NCI-H774 (cell line): Measurements from ENCODE around the gene LRRC18.

Experiments used
- DNase-seq: peaks from one replicate; lab custom pipeline; 2025; lab: John Stamatoyannopoulos, UW

LRRC18 gene

DNA sequence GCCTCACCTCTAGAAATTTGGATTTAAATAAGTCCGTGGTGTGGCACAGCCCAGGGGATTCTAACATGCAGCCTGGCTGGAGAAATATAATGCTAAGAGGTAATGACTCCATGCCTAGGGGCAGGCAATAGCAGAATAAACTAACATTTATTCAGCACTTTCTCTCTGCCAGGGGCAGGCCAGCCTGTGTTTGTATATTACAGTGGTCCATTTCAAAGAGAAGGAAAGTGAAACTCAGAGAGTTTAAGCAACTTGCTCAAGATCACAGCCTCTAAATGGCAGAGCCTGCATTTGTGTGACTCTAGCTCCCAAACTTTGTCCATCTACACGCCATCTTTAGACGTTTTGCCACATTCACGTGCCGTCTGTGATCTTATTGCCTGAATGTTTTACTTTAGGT lies 6.7 kb upstream of the LRRC18 start:
- no peak for DNase-seq

DNA sequence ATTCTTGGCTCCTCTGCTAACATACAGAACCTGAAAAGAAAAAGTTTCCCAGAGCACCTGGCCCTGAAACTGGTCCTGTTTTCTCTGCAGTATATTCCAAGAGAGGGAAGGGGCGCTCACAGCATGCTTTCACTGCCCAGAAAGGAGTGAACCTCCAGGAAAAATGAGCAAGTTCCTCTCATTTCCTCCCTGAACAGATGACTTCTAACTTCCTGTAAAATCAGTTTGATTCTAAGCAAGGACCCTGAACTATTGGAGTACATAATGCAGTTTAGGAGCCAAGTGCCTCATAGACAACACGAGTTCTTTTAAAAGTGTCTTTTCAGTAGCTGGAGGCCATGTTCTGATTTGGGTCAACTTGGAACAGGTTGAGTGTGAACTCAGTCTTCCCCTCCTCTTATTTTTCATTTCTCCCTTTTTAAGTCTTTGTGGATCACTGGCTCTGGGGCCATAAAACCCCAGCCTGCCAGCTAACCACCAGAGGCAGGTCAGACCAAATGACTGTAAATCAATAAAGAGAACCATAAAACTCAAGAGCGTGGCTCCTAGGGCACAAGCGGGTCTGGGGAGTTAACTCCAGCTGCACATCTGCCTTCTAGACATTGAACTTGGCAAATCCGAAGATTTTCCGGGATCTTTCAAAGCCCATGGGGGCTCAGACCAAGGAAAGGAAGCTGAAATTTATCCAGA lies 5.9 kb upstream of the LRRC18 start:
- DNase-seq, result no peak

DNA sequence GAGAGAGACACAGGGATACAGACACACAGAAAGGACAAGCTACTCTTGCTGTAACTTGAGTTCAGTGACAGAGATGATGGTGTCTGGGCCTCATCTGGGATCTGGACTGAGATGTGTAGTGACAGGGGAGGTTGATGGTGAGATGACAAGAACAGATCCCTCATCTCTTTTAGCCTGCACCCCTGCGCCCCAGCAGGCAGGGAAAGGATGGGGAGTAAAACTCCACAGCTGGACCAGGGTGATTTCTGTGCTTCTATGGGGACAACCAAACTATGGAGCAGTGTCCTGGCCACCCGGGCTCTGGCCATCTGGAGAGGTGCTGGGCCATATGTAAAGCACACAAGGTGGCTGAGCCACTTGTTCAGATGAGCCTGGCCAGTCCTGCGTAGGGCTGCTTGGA lies 4.5 kb upstream of the LRRC18 start:
- no peak for DNase-seq

DNA sequence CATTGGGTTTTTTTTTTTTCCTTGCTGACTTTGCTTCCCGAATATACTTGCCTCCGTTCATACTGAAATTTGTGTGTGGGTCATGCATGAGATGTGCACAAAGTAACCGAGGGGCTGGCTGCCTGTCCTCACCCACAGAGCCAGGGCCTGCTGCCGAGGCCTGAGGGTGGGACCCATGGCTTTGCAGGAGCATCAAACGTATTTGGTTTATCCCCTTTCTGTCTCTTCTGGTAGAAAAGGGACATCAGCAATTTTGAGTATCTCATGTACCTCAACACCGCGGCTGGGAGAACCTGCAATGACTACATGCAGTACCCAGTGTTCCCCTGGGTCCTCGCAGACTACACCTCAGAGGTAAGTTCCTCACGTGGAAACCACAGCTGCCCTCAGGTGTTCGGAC lies 3.5 kb upstream of the LRRC18 start:
- no peak for DNase-seq

DNA sequence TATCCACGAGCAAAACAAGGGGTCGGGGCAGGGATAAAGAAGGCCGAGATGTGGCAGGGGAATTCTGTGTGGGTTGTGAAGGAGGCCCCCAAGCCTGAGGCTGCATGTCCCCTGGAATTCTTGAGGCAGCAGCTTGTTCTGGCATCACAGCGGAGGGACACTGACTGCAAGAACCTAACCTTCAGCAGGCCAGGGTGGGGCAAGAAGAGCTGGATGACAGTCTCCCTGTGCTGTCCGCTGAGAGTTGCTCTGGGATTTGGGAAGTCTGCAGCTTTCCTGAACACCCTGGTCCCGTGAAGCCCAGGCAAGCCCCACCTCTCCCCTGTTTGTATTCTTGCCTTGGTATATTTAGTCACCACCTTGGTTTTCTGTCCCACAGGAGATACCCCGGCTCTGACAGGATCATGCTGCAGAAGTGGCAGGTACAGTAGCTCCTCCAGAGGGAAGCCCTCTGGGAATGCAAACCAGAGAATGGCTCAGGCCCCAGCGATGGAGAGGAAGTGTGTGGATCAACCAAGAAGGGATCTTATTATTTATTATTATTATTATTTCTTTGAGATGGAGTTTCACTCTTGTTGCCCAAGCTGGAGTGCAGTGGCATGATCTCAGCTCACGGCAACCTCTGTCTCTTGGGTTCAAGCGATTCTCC lies 1.9 kb upstream of the LRRC18 start:
- DNase-seq, result no peak

DNA sequence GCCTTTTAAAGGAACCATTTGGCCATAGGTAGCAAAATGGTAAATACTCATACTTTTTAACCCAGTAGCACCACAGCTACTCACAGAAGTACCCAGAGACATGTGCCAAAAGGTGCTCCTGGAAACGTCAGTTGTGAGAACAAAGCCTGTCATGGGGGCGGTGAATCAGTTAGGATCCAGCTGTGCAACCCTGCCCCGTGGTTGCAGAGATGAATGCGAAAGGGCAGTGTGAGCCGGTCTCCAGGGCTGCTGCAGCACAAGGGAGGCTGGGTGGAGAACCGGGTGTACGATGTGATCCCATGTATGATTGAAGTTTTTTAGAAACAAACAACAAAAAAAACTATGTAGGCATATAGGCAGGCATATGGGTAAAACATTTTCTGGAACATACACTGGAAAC lies 1.3 kb upstream of the LRRC18 start:
- no peak for DNase-seq

DNA sequence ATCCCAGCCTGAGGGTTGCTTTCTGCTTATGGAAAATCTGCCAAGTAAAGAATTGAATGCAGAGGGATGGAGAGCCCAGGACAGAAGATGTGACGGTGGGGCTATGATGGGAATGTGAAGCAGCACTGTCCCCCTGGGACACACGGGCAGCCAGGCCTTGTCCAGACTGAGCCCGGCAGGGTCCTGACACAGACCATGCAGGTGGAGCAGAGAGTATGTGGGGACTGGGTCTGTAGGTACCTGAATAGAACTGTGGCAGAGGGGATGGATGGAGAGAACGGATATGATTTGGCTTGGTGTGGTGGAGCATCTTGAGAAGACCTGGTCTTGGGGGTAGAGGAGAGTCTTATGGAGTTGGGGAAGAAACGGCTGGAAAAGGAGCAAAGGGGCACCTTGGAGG lies 732 bp upstream of the LRRC18 start:
- no peak for DNase-seq

DNA sequence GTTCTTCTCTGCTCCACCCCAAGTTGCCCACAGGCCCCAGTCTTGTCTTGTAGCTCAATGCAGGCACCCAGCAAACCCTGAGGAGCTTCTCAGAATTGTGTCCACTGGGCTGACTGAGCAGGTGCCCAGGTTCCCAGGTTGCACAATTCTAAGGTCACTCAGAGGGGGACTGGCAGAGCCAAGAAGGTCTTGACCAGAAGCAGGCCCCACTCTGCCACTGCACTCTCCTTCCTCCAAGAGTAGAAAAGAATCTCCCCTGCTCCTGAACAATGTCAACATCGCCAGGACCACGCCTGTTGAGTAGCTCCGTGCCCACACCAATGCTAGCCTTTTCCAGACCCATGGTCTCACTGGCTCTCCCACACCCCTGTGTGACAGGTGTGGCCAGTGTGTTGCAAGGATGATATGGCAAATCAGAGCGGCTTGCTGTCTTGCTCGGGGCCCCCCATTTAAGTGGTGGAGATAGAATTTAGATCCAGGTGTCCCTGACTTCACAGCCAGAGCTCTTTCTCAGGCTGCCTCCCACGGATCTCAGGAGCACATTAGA lies 577 bp downstream of the LRRC18 start:
- DNase-seq, result no peak

DNA sequence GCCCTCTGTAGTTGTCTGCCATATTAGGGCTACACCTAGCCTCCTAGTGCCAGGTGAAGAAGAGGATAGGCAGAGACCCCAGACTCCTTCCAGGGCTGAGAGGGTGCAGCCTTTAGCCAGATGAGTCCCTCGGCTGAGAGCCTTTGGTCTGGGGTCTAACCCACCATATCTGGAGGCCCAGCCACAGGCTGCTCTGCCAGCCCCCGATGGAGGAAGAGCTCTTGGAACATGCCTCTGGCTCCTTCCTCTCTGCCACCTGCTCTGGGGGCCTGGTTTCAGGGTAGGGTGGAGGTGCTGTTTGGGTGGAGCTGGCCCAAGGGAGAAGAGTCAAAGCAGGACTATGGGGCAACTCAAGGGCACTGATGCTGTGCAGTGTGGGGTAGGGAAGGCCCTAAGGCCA lies 1.4 kb downstream of the LRRC18 start:
- DNase-seq, result no peak

DNA sequence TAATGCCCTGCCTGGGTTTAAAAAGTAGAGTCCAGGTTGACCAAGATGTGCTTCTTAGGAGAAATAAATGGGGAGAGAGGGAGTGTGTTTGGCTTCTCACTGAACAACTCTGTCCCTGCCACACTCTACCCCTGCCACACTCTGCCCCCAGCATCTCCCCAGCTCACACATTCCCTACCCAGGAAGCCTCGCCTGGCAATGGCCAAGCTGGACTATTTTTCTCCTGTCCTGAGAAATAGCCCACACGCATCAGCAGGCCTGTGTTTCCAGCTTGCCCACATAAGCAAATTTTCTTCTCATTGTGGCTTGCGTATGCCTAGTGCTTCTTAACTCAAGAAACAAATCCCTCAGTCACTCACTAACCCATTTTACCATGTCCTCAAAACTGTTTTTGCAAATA lies 1.8 kb downstream of the LRRC18 start:
- DNase-seq, result no peak

DNA sequence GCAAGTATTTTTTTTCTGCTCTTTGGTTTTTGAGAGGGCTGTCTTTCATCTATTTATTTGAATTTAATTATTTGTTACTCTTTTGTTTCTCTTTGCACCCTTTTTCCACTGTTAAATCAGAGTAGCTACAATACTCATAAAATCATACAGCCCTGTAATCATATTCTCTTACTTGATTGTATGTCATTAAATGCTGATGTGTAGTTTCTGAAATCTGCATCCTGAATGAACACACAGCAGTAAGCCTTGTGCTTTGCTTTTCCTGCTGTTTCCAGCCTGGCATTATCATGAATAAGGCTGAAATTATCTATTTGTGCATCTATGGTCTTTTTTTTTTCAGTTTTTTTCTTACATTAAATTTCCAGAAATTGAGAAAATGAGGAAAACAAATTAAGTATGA lies 4.1 kb downstream of the LRRC18 start:
- no peak for DNase-seq

DNA sequence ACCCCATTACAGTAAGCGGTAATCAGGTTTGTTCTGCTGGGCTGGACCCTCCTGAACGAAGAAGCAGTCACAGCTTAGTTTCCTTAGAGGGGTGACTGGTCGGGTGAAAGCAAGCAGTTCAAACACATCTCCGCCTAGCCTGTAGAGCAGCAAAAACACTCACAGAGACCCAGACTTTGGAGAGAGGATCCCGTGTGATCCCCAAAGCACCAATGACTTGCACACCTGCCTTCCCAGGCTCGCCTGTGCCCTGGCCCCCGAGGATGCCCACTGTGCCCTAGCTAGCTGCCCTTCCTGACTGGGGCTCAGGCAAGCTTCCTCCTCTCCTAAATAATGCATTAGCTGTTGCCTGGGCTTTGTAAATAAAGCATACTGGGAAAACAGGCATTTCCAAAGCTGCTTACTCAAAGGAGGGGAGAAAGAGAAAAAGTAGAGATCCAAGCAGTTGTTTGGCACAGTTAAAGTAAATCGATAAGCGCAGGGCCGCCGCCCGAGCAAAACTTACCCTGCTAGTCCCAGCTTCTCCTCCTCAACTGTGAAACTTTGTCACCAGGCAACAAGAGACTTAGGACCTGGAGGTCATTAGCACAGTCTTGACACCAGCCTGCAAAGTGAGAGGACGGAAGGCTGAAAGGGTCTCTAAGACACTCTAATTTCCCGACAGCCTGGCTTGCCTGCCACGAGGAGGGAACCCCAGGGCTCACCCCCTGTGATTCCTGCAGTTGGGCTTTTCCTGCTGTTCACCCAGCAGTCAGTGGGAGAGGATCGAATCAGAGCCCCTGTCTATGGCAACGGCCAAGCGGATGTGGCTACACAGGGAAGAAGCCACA lies 4.8 kb downstream of the LRRC18 start:
- DNase-seq, result no peak

DNA sequence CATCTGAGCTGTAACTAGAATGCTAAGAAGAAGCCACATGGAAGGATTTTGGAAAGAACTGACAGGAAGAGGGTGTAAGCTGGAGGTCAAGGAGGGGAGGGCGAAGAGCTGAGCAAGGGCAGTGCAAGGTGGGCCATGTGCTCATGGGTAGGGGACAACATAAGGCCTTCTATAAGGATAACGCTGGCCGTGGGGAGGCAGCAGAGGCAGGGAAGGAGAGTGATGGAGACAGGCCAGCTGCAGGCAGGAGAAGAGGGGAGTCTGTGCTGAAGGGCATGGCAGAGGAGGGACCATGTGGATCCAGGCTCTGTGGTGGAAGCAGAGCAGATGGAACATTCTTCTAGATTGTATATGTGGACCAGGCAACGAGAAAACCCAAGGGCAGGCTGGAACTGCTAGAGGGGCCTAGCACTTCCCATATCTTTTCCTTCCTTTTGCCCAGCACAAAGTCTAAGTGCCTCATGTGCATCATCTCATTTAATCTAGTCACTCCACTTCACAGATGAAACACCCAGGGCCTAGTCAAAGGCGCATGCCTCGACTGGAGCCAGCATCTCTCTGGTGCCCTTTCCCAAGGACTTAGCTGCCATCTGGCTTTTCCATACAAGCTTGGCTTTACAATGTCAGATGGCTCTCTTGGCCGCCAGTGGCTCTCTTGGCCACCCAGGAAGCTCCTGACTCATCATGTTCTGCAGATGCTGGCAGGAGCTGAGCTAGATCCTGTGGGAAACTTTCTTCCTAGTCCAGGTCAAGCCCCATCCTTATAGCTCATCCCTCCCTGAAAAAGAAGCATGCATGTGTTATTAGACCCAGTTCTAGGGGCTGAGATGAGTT lies 6.6 kb downstream of the LRRC18 start:
- no peak for DNase-seq

DNA sequence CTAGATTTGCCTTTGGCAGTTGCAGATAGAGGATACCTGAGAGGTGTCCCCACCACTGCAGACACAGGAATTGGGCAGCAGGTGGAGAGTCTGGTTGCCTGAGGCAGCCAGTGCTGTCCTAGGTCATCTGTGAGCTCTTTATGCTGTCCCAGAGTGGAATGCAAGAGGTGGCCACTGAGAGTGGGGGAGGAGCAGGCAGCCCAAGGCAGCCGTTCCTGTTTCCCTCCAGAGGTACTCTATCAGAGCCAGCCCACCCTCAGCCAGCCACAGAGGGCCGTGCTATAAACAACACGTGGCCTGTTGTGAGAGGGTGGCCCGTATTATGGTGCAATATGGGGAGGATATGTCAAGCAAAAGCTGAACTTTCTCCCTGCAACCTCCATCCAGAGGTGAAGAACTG lies 8.5 kb downstream of the LRRC18 start:
- DNase-seq, result no peak

DNA sequence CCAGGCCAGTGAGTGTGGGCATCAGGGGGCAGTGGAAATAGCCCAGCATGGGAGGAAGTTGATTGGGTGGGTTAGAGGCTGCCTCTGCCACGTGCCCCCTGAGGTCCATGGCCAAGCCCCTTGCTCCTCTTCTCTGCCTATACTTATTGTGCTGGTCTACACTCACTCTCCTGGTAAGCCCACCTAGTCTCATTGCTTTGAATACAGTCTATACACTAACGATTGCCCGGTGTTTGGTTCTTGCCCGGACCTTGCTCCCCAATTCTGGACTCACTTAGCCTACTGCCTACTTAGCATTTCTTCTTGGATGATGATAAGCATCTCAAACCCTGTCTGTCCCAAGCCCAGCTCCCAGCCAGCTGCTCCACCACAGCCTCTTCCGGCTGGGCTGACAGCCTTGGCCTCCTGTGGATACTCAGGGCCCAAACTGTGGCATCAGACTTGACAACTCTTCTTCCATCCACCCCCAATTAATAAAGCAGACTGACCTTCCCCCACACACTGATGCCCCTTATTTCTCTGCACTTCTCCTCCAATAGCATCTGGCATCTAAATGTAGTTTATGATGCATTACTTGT lies 10.1 kb downstream of the LRRC18 start:
- no peak for DNase-seq

DNA sequence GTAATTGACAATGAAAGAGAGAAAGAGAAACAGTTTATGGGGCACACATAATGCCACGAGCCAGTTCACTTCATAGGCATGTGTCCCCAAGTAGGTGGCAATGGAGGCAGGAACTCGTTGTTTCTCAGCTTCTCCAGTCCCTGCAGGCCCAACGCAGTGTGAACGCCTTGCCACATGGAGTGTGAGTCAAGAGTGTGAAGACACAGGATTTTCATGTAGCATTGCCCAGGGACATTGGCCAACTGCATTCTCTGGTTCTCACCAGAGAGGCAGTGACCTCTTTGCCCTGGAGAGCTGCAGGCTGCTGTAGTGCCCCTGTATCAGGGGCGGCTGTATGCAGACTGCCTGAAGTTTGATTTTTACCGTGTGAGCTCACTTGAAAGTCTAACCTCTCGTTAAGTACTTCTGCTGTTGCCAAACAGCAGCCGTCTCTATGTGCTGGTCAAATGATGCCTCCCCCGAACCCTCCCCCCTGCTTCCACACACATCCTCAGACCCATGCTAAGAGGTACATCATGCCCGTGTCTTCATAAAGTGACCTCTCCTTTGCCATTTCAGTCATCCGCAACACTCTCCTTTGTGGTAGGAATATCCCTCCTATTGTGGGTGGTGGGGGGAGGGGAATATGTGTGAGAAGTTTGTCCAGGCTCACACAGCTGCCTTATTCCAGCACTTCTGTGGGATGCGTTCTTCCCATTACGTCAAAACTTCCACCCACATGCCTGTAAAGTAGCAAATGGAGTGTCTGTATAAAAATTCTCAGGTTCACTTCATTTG lies 12.7 kb downstream of the LRRC18 start:
- DNase-seq, result no peak

DNA sequence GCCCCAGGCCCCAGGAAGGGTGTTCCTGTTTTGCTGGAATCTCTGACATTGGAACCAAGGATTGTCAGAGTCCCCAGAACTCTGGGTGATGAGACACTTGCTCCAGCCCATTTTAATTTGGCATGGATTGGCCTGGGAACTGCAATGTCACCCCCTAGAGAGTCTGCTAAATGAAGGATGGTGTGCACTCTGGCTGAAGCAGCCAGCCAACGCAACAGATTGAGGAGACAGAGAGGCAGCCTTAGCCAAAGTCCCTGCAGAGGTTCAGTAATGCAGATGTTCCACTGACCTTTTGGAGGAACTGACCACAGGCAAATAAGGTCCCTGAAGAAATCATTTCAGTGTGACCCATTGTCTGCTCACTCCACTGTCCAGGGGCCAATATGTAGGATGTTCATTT lies 13.4 kb downstream of the LRRC18 start:
- DNase-seq, result no peak

DNA sequence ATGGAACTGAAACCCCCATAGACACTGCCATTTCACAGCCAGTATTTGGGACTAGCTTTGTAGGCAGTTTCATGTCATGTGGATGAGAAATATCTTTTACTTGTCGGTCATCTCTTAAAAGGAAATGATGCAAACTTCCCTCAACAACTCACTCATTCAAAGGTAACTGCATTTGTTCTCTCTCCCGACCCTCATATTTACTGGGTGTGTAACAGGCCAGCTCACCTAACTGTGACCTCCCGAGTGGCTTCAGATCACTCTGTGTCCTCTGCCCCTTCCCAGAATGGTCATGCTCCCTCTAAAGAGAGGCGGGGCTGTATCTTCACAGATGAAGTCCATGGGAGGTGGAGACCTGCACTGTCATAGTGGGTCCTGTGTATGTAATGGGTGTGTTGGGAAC lies 14.7 kb downstream of the LRRC18 start:
- DNase-seq, result no peak

DNA sequence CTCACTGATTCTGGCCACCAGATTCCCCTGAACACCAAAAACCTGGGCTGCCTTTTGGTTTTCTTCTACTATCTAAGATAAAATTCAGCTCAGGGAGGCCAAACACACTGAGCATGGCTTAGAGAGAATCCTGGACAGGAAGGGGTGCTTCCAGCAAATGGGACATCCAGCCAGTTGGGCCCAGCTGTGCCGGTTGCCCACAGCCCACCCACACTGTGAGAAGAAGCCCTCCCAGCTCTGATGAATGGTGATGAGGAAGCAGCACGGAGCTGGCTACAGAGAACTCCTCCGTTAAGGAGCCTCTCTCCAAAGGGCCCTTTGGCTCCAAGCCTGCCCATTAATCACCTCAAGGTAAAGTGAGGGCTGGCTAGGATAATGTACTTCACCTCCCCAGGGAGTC lies 15.9 kb downstream of the LRRC18 start:
- no peak for DNase-seq

DNA sequence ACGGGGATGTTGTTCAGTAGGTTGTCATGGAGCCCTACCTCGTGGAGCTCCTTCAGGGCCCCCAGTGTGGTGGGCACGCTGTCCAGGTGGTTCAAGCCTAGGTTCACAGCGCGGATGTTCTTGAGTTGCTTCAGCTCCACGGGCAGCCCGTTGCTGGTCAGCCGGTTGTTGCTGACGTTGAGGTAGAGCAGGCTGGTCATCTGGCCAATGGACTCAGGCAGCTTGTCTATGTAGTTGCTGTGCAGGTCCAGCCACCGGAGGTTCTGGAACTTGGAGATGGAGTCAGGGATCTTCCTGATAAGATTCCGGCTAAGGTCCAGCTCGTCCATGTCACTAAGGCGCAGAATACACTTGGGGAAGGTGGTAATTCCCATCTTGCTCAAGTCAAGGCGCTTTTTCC lies 26.0 kb downstream of the LRRC18 start:
- no peak for DNase-seq

DNA sequence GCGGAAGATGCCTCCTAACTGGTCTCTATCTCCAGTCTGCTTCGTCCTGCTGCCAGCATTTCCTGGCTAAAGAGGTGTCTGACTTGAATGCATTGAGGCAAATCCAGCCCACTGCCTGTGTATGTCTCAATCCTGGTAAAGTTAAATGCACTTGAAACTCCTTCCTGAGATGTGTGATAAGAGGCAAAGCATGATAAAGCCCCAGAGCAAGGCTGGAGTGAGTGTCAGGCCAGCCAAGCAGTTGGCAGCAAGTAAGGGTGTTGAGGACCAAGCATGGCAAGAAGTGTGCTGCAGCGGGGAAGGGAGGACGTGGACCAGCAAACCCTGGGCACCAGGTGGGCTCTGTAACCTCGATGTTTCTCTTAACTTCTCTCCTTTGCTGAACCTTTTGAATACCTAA lies 29.1 kb downstream of the LRRC18 start:
- no peak for DNase-seq
